ENCODE measurements around the gene FXYD5. TPM values are rescaled to one million over a fixed set of nuclear protein-coding genes. Genes with fewer than 3 reads are reported as not detected.

Gene FXYD5
- total RNA-seq, 1 donor from 2014 or later = 81.0 TPM

- no peak for TF ChIP-seq CTCF (IDR thresholded peaks at IDR 0.05)
- Mint-ChIP-seq H3K27me3 (ENCODE audit: unreplicated experiment) (peaks cover 34% of the 10 kb centered on the region), H3K36me3 (ENCODE audit: unreplicated experiment) (no peaks in the 10 kb centered on the region), H3K27ac (ENCODE audit: unreplicated experiment) (no peak overlapping the region), H3K4me3 (ENCODE audit: unreplicated experiment) (no peak overlapping the region), H3K9me3 (ENCODE audit: unreplicated experiment) (no peaks in the 10 kb centered on the region), H3K4me1 (ENCODE audit: unreplicated experiment) (peaks cover 6% of the 10 kb centered on the region)
- DNase-seq (ENCODE audit: extremely low spot score, unreplicated experiment) = no peak
These were observed 41.4 kb upstream of the FXYD5 start for GRCh38 chr19:35112995-35113688.

GRCh38 chr19:35114353-35115176, 40.0 kb upstream of the FXYD5 start:
- peaks cover 6% of the 10 kb centered on the region for H3K4me1 Mint-ChIP-seq (ENCODE audit: unreplicated experiment)
- H3K4me3 Mint-ChIP-seq (ENCODE audit: unreplicated experiment) = no peak overlapping the region
- peaks cover 29% of the 10 kb centered on the region for H3K27me3 Mint-ChIP-seq (ENCODE audit: unreplicated experiment)
- no peak overlapping the region for H3K27ac Mint-ChIP-seq (ENCODE audit: unreplicated experiment)
- TF ChIP-seq CTCF (IDR thresholded peaks at IDR 0.05) = peak; percentile 93
- no peaks in the 10 kb centered on the region for H3K36me3 Mint-ChIP-seq (ENCODE audit: unreplicated experiment)
- H3K9me3 Mint-ChIP-seq (ENCODE audit: unreplicated experiment) = no peaks in the 10 kb centered on the region
- DNase-seq (ENCODE audit: extremely low spot score, unreplicated experiment) = no peak

GRCh38 chr19:35115177-35115951, 39.2 kb upstream of the FXYD5 start, which contains the start of gene FXYD3:
FXYD3 (plus strand) TSS chr19:35115823; CDS start chr19:35119377, 3,554 bp downstream.
- Mint-ChIP-seq H3K36me3 (ENCODE audit: unreplicated experiment) (no peaks in the 10 kb centered on the region), H3K4me1 (ENCODE audit: unreplicated experiment) (peaks cover 7% of the 10 kb centered on the region), H3K27ac (ENCODE audit: unreplicated experiment) (no peak within 1 kb of the TSS), H3K9me3 (ENCODE audit: unreplicated experiment) (no peaks in the 10 kb centered on the region), H3K27me3 (ENCODE audit: unreplicated experiment) (peaks cover 25% of the 10 kb centered on the region), H3K4me3 (ENCODE audit: unreplicated experiment) (no peak within 1 kb of the TSS)
- no peak for DNase-seq (ENCODE audit: extremely low spot score, unreplicated experiment)
- TF ChIP-seq CTCF (IDR thresholded peaks at IDR 0.05) = no peak

- Mint-ChIP-seq H3K9me3 (ENCODE audit: unreplicated experiment) (no peaks in the 10 kb centered on the region), H3K4me3 (ENCODE audit: unreplicated experiment) (no peak overlapping the region), H3K27me3 (ENCODE audit: unreplicated experiment) (peaks cover 20% of the 10 kb centered on the region), H3K27ac (ENCODE audit: unreplicated experiment) (no peak overlapping the region), H3K36me3 (ENCODE audit: unreplicated experiment) (no peaks in the 10 kb centered on the region), H3K4me1 (ENCODE audit: unreplicated experiment) (peaks cover 10% of the 10 kb centered on the region)
- no peak for DNase-seq (ENCODE audit: extremely low spot score, unreplicated experiment)
- TF ChIP-seq CTCF (IDR thresholded peaks at IDR 0.05) = no peak
These were observed 38.3 kb upstream of the FXYD5 start for GRCh38 chr19:35116072-35116801.

Measured in osteocyte (in vitro differentiated cells).